Dedifferentiated amniotic fluid mesenchymal stem cell (primary cell): Measurements from ENCODE around the gene NKAIN2.
"Not testable (repeated sequence)": the region's sequence is repeated elsewhere in the genome, so short reads cannot be mapped to it uniquely, and the experiment has no call there.

Experiments
- DNase-seq: peaks from one replicate; pipeline ENCODE4 v3.0.0-alpha.2; 2016; ENCODE audit errors: extremely low spot score

NKAIN2 gene

DNA sequence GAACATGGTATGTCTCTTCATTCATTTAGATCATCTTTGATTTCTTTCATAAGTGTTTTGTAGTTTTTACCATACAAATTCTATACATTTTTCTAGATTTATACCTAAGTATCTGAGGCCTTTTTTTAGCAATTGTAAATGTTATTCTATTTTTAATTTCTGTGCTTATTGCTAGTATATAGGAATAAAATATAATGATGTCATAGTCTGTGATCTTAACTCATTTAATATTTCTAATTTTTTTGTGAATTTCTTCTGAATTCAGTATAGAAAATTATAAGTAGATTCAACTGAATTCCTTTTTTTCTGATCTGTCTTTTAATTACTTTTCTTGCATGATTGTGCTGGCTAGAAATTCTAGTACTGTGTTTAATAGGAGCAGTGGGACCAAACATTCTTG, 520.6 kb downstream of the NKAIN2 start:
- no peak for DNase-seq

- no peak for DNase-seq
These were observed 526.5 kb downstream of the NKAIN2 start for GRCh38 chr6:124330197-124330596.

DNA sequence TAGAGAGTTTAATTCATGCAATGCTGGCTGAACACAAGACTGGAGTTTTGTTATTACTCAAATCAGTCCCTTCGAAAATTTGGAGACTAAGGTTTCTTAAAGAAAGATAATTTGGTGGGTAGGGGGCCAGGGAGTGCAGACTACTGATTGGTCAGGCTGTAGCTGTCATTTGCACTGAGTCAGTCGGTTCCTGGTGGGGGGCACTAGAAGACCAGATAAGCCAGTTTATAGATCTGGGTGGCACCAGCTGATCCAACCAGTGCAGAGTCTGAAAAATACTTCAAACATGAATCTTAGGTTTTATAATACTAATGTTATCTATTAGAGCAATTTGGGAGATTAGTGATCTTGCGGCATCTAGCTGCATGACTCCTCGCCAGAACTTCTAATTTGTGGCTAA, 530.7 kb downstream of the NKAIN2 start:
- no peak for DNase-seq

- no peak for DNase-seq
These were observed 536.1 kb downstream of the NKAIN2 start for GRCh38 chr6:124339610-124340334.

DNA sequence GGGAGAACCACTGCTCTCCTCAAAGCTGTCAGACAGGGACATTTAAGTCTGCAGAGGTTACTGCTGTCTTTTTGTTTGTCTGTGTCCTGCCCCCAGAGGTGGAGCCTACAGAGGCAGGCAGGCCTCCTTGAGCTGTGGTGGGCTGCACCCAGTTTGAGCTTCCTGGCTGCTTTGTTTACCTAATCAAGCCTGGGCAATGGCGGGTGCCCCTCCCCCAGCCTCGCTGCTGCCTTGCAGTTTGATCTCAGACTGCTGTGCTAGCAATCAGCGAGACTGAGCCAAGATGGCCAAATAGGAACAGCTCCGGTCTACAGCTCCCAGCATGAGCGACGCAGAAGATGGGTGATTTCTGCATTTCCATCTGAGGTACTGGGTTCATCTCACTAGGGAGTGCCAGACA, 544.7 kb downstream of the NKAIN2 start:
- not testable (repeated sequence) for DNase-seq

GRCh38 chr6:124355146-124355545, 551.5 kb downstream of the NKAIN2 start:
- DNase-seq, result no peak

- DNase-seq, result no peak
These were observed 552.7 kb downstream of the NKAIN2 start for GRCh38 chr6:124356276-124356810.

- DNase-seq, result no peak
These were observed 553.1 kb downstream of the NKAIN2 start for GRCh38 chr6:124356811-124357210.

- DNase-seq, result no peak
These were observed 564.5 kb downstream of the NKAIN2 start for GRCh38 chr6:124368131-124368530.

GRCh38 chr6:124371974-124372475, 568.4 kb downstream of the NKAIN2 start:
- DNase-seq, result no peak

- DNase-seq, result no peak
These were observed 569.7 kb downstream of the NKAIN2 start for GRCh38 chr6:124373386-124373785.

GRCh38 chr6:124389127-124389526, 585.5 kb downstream of the NKAIN2 start:
- DNase-seq, result no peak

DNA sequence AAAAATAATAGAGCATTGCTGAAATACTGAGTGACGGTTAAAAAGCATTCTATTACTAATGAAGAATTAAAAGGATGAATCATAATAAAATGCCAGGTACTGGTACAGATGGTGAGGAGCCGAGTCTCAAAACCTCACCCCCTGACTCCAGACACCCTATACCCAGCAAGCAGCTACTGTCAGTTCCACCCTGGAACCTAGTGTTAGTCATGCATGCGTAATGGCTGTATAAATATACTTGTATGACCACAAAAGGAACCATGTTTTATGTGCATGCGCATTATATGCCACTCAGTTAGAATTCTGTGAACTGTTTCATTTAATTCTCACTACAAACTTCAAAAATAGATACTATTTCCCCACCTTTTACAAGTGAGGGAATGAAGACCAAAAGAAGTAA, 589.9 kb downstream of the NKAIN2 start:
- DNase-seq, result no peak

GRCh38 chr6:124396361-124396760, 592.7 kb downstream of the NKAIN2 start:
- DNase-seq, result no peak

DNA sequence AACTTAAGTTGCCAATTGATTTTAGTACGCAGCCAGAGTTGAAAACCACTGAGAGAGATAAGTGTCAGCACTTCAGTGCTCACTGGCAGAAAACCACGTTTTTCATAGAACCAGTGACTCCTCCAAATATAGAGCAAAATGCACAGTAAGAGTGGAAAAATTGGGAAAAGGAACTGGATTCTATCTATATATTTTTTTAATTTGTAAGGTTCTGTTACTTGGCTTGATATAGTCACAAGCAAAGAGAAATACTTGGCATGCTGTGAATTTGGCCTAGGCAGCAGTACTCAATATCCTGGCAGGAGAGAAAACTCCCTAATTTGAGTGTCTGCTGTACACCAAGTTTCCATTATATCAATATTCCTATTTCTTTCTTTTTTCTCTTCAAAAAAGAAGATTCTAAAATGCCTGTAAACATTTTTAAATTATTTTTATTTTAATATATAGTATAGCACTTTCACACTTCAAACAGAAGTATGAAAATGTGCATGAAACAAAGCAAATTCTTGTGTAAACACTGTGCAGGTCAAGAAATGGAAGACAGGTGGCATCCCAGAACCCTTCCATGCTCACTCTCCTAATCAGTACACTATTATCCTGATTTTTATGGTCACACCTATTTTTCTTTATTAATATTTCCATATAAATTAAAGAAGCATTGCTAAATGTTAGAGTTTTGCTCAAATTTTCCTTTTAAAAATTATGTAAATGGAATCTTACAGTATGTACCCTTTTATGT, 596.8 kb downstream of the NKAIN2 start:
- no peak for DNase-seq

- not testable (repeated sequence) for DNase-seq
These were observed 606.8 kb downstream of the NKAIN2 start for GRCh38 chr6:124410425-124410824.

DNA sequence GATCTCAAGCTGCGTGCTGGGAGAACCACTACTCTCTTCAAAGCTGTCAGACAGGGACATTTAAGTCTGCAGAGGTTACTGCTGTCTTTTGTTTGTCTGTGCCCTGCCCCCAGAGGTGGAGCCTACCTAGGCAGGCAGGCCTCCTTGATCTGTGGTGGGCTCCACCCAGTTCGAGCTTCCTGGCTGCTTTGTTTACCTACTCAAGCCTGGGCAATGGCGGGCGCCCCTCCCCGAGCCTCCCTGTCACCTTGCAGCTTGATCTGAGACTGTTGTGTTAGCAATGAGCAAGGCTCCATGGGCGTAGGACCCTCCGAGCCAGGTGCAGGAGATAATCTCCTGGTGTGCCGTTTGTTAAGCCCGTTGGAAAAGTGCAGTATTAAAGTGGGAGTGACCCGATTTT, 609.0 kb downstream of the NKAIN2 start:
- DNase-seq, result not testable (repeated sequence)

DNA sequence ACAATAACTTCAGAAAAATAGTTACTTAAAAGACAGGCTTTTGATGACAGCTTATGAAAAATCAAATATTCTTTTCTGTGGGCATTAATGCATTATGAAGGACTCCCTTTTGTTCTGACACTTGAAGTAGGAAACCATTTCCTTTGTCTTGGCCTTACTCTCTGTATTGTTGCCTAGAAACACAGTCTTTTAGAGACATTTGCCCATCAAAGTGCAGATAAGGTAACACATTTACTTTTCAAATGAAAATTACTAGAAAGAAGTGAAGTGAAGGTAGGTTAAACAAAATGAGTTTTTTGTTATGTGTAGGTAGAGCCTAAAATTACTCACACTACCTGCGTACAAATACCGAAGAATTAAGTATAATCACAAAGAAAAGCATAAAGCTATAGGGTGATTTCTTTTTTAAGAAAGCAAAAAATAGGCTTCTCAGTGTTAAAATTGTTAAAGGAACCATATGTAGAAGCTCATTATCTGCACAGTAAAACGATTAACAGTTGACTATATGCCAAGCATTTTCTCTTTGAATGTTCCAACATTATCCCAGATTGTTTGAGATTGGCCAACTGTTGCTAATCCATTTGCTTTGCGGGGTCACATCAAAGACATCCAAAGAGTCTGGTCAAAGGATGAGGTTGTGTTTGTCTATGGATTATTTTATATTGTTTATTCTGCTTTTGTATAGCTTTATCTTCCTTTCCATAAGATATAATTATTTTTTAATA, 616.6 kb downstream of the NKAIN2 start:
- DNase-seq, result no peak

DNA sequence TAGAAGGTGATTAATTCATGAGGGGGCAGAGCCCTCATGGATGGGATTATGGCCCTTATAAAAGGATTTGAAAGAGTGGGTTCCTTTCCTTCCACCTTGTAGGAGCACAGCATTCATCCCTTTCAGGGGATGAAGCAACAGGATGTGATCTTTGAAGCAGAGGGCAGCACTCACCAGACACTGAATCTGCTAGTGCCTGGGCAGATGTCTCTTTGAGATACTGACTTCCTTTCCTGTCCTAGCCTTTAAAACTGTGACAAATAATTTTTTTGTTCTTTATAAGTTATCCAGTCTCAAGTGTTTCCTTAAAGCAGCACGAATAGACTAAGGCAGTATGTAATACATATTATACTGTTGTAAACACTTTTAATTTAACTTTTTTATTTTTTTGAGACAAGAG, 620.0 kb downstream of the NKAIN2 start:
- no peak for DNase-seq

DNA sequence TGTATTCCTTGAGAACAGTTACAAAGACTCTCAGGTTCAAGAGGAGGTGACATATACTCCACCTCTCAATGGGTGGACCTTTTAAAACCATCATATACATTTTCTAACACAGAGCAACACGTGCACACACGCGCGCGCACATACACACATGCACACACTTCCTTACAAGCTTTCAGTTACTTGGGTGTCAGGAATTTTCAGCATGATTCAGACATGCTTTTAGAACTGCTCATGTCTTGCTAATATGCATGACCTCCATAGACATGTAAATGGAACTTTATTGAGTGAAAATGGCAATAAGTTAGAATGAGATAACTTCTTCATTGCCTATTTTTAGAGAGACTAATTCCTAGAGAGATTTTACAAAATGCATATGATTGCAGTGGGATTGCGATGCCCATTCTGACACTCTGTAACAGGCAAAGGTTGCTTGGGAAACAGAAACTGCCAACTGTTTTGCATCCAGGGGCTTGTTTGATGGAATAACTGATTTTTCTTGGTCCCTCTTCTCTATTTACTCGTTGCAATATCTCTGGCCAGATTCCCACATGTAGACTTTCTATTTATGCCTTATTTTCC, 627.2 kb downstream of the NKAIN2 start:
- DNase-seq, result no peak

DNA sequence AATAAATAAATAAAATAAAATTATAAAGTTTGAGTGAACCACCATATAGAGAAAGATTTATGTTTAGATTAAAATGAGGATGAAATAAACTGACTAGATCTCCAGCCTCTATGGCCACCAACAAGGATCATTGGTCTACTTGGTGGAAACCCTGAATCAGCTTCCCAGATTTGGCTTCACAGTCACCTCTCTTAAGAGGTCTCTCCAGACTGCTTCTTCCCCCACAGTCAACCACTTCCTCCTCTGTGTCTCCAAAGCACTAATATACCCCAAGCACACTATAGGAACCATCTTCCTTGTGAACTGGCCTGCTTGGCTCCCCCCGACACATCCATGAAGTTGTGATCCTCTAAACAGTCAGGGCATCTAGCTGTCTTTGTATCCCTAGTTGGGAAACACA, 629.0 kb downstream of the NKAIN2 start:
- DNase-seq, result no peak
